HPDE6-E6E7 (cell line): ENCODE measurements around the gene OSM.

Experiments used
- DNase-seq: peaks from one replicate; pipeline ENCODE4 v3.0.0; 2011; ENCODE audit warnings: missing footprints; ENCODE audit errors: extremely low spot score

Gene OSM

GRCh38 chr22:30266445-30267381, at the start of gene OSM:
Gene OSM (minus strand): TSS chr22:30266851. CDS start chr22:30266799, 52 bp downstream.
- no peak for DNase-seq

- no peak for DNase-seq
Observed at GRCh38 chr22:30315962-30316576, 49.4 kb upstream of the OSM start.

GRCh38 chr22:30314915-30315314, 48.3 kb upstream of the OSM start:
- DNase-seq, result no peak

- DNase-seq, result no peak
Observed at GRCh38 chr22:30313527-30314363, 47.1 kb upstream of the OSM start.

- DNase-seq, result peak; percentile 84
Observed at GRCh38 chr22:30312053-30312452, 45.4 kb upstream of the OSM start.

- no peak for DNase-seq
Observed at GRCh38 chr22:30310881-30311771, 44.5 kb upstream of the OSM start.

GRCh38 chr22:30309951-30310741, 43.5 kb upstream of the OSM start:
- no peak for DNase-seq

- no peak for DNase-seq
Observed at GRCh38 chr22:30308518-30309230, 42.0 kb upstream of the OSM start.

GRCh38 chr22:30308093-30308492, 41.4 kb upstream of the OSM start:
- no peak for DNase-seq

- DNase-seq, result no peak
Observed at GRCh38 chr22:30307041-30307574, 40.5 kb upstream of the OSM start.

- DNase-seq, result no peak
Observed at GRCh38 chr22:30306627-30307011, 40.0 kb upstream of the OSM start.

GRCh38 chr22:30305906-30306626, 39.4 kb upstream of the OSM start:
- DNase-seq, result no peak

GRCh38 chr22:30305519-30305905, 38.9 kb upstream of the OSM start:
- DNase-seq, result no peak

GRCh38 chr22:30304495-30305244, 38.0 kb upstream of the OSM start:
- DNase-seq, result no peak

- no peak for DNase-seq
Observed at GRCh38 chr22:30302810-30303138, 36.1 kb upstream of the OSM start.

GRCh38 chr22:30301995-30302809, 35.6 kb upstream of the OSM start:
- peak; percentile 57 for DNase-seq

- DNase-seq, result no peak
Observed at GRCh38 chr22:30299322-30299721, 32.7 kb upstream of the OSM start.
